22Rv1 (cell line): Measurements from ENCODE around the gene TMEM138.

Experiments used
- CTCF ChIP-seq: fragments of 450-650 bp; IDR thresholded peaks from 2 replicates; pipeline ENCODE4 v1.5.1; 2017; ENCODE audit warnings: mild to moderate bottlenecking
- ZFX ChIP-seq: fragments of 450-650 bp; IDR thresholded peaks from 2 replicates; pipeline ENCODE4 v1.6.1; 2017; ENCODE audit warnings: antibody characterized with exemption, borderline replicate concordance

DNA sequence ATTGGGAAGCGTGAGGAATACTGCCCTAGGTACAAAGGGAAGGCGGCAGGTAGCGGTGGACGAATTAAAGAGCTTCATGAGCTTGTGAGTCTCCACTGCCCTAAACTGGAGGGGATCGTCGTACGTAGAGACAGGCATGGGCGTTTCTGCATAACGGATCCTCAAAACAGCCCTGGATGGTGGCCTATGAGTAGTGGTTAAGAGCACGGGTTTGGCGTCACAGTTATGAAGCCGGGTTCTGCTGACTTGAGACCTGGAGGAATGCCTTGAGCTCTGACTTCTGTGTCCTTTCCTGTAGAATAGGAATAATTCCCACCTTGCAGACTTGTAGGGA lies 335 bp downstream of the TMEM138 start:
- TF ChIP-seq CTCF: no peak
- TF ChIP-seq ZFX: no peak
